HEK293 (cell line): ENCODE measurements around the gene C1D.

Experiments used
- CTCF ChIA-PET: fragments of 350-600 bp; formaldehyde crosslinking; extraction: SDS; loops from one replicate; lab custom pipeline; 2021; ENCODE audit warnings: antibody characterized with exemption; lab: Yijun Ruan, JAX
- POLR2A ChIA-PET: fragments of 300-600 bp; formaldehyde crosslinking; extraction: SDS; loops from one replicate; lab custom pipeline; 2020; ENCODE audit warnings: antibody characterized with exemption, inconsistent platforms; lab: Yijun Ruan, JAX
- H3K27ac ChIP-seq: fragments of 200-500 bp; sonication (Bioruptor generic); 2 replicates; pipeline ENCODE4 v1.5.1; 2014; ENCODE audit warnings: low read depth, low read length, control low read depth, inconsistent platforms; ENCODE audit errors: extremely low read depth
- H3K36me3 ChIP-seq, 2 experiments: fragments of 200-500 bp in 1 of 2; sonication (Bioruptor generic) in 1 of 2; 1 replicate in 1 of 2; 2 replicates in 1 of 2; pipeline ENCODE4 v1.5.1; 2014 to 2017; ENCODE audit warnings: inconsistent platforms in 2 of 2, low read length in 2 of 2; ENCODE audit not compliant: control insufficient read depth in 2 of 2, insufficient read depth in 1 of 2
- H3K4me1 ChIP-seq: fragments of 200-500 bp; sonication (Bioruptor generic); 2 replicates; pipeline ENCODE4 v1.5.1; 2014; ENCODE audit warnings: mild to moderate bottlenecking, low read length, inconsistent platforms; ENCODE audit not compliant: control insufficient read depth, insufficient read depth
- H3K4me3 ChIP-seq: 2 replicates; pipeline ENCODE4 v1.5.1; 2011; ENCODE audit warnings: low read depth, mild to moderate bottlenecking, control low read depth, low read length, moderate library complexity
- H3K9me3 ChIP-seq: fragments of 200-500 bp; sonication (Bioruptor generic); 2 replicates; pipeline ENCODE4 v1.5.1; 2014; ENCODE audit warnings: low read depth, low read length, inconsistent platforms; ENCODE audit not compliant: control insufficient read depth, insufficient read depth
- BCL11A ChIP-seq: fragments of 450-650 bp; formaldehyde crosslinking; IDR thresholded peaks from 2 replicates; pipeline ENCODE4 v1.5.1; 2016; ENCODE audit warnings: low read depth, missing biosample characterization, missing genetic modification characterization
- PRDM1 ChIP-seq: fragments of 450-650 bp; formaldehyde crosslinking; IDR thresholded peaks from 2 replicates; pipeline ENCODE4; 2016; ENCODE audit warnings: missing biosample characterization, missing genetic modification characterization
- PRDM4 ChIP-seq: fragments of 450-650 bp; formaldehyde crosslinking; IDR thresholded peaks from 2 replicates; pipeline ENCODE4 v1.5.1; 2017; ENCODE audit warnings: missing biosample characterization, missing genetic modification characterization
- RBAK ChIP-seq: fragments of 450-650 bp; formaldehyde crosslinking; IDR thresholded peaks from 2 replicates; pipeline ENCODE4 v1.5.1; 2016; ENCODE audit warnings: missing biosample characterization, missing genetic modification characterization
- ZBTB20 ChIP-seq: fragments of 450-650 bp; formaldehyde crosslinking; IDR thresholded peaks from 2 replicates; pipeline ENCODE4 v1.5.1; 2016; ENCODE audit warnings: missing biosample characterization, missing genetic modification characterization
- ZBTB44 ChIP-seq: fragments of 450-650 bp; IDR thresholded peaks from 2 replicates; pipeline ENCODE4 v1.5.1; 2018; ENCODE audit warnings: missing biosample characterization, mild to moderate bottlenecking, missing genetic modification characterization
- ZFP37 ChIP-seq: fragments of 450-650 bp; formaldehyde crosslinking; IDR thresholded peaks from 2 replicates; pipeline ENCODE4 v1.5.1; 2016; ENCODE audit warnings: missing biosample characterization, missing genetic modification characterization
- ZNF132 ChIP-seq: fragments of 450-650 bp; formaldehyde crosslinking; IDR thresholded peaks from 2 replicates; pipeline ENCODE4 v1.5.1; 2017; ENCODE audit warnings: missing biosample characterization, missing genetic modification characterization, borderline replicate concordance
- ZNF133 ChIP-seq: fragments of 450-650 bp; formaldehyde crosslinking; IDR thresholded peaks from 2 replicates; pipeline ENCODE4 v1.5.1; 2016; ENCODE audit warnings: missing biosample characterization, missing genetic modification characterization
- ZNF155 ChIP-seq: fragments of 450-650 bp; formaldehyde crosslinking; IDR thresholded peaks from 2 replicates; pipeline ENCODE4 v1.5.1; 2016; ENCODE audit warnings: missing biosample characterization, missing genetic modification characterization
- ZNF157 ChIP-seq: fragments of 450-650 bp; formaldehyde crosslinking; IDR thresholded peaks from 2 replicates; pipeline ENCODE4 v1.5.1; 2016; ENCODE audit warnings: missing biosample characterization, missing genetic modification characterization
- ZNF18 ChIP-seq: fragments of 450-650 bp; formaldehyde crosslinking; IDR thresholded peaks from 2 replicates; pipeline ENCODE4 v1.5.1; 2016; ENCODE audit warnings: missing biosample characterization, missing genetic modification characterization
- ZNF2 ChIP-seq: fragments of 450-650 bp; formaldehyde crosslinking; IDR thresholded peaks from 2 replicates; pipeline ENCODE4 v1.5.1; 2016; ENCODE audit warnings: missing biosample characterization, missing genetic modification characterization
- ZNF223 ChIP-seq: fragments of 450-650 bp; formaldehyde crosslinking; IDR thresholded peaks from 2 replicates; pipeline ENCODE4 v1.5.1; 2016; ENCODE audit warnings: missing biosample characterization, missing genetic modification characterization
- ZNF366 ChIP-seq: fragments of 450-650 bp; formaldehyde crosslinking; conservative IDR thresholded peaks from 2 replicates; pipeline ENCODE4 v1.5.1; 2016; ENCODE audit warnings: missing biosample characterization, missing genetic modification characterization
- ZNF398 ChIP-seq: fragments of 450-650 bp; formaldehyde crosslinking; IDR thresholded peaks from 2 replicates; pipeline ENCODE4 v1.5.1; 2017; ENCODE audit warnings: missing biosample characterization, missing genetic modification characterization
- ZNF548 ChIP-seq: fragments of 450-650 bp; formaldehyde crosslinking; IDR thresholded peaks from 2 replicates; pipeline ENCODE4 v1.5.1; 2016; ENCODE audit warnings: missing biosample characterization, missing genetic modification characterization
- ZNF560 ChIP-seq: fragments of 450-650 bp; formaldehyde crosslinking; IDR thresholded peaks from 2 replicates; pipeline ENCODE4 v1.5.1; 2017; ENCODE audit warnings: missing biosample characterization, missing genetic modification characterization, borderline replicate concordance
- ZNF792 ChIP-seq: fragments of 450-650 bp; formaldehyde crosslinking; IDR thresholded peaks from 2 replicates; pipeline ENCODE4 v1.5.1; 2016; ENCODE audit warnings: missing biosample characterization, missing genetic modification characterization

C1D gene

GRCh38 chr2:67997903-67998302 lies 64.9 kb downstream of the C1D start:
- ChIA-PET POLR2A (no interaction called here), CTCF (no interaction called here)
- no peak overlapping the region for H3K27ac ChIP-seq

GRCh38 chr2:67997528-67997900 lies 65.3 kb downstream of the C1D start:
- ChIA-PET POLR2A (no interaction called here), CTCF (interaction anchor here (0.7 kb wide), 2 partner anchors 12 to 34 kb away, joined by 3 read pairs; no protein-coding TSS in a partner anchor)
- TF ChIP-seq ZBTB20 (tag by site-specific recombination) (no peak), ZNF366 (tag by site-specific recombination) (no peak), ZNF792 (tag by site-specific recombination) (no peak), ZNF560 (tag by site-specific recombination) (no peak)
- no peaks in the 10 kb centered on the region for H3K4me1 ChIP-seq
- no peak overlapping the region for H3K4me3 ChIP-seq
- H3K36me3 ChIP-seq = no peaks in the 10 kb centered on the region
- no peaks in the 10 kb centered on the region for H3K9me3 ChIP-seq
- H3K27ac ChIP-seq = no peak overlapping the region

More at GRCh38 chr2:67997903-67998302, 64.9 kb downstream of the C1D start:
- H3K9me3 ChIP-seq = no peaks in the 10 kb centered on the region
- no peak for TF ChIP-seq ZNF223 (tag by site-specific recombination)
- H3K36me3 ChIP-seq = no peaks in the 10 kb centered on the region
- H3K4me3 ChIP-seq = no peak overlapping the region
- no peaks in the 10 kb centered on the region for H3K4me1 ChIP-seq

- no peak overlapping the region for H3K4me3 ChIP-seq
- ChIA-PET CTCF (interaction anchor here (0.7 kb wide), 2 partner anchors 12 to 33 kb away, joined by 3 read pairs; no protein-coding TSS in a partner anchor), POLR2A (no interaction called here)
- H3K36me3 ChIP-seq = no peaks in the 10 kb centered on the region
- TF ChIP-seq ZFP37 (tag by site-specific recombination) (no peak), RBAK (tag by site-specific recombination) (no peak), ZNF398 (tag by site-specific recombination) (no peak), ZNF132 (no peak), PRDM1 (tag by site-specific recombination) (no peak), ZNF155 (tag by site-specific recombination) (no peak), ZBTB20 (tag by site-specific recombination) (no peak), PRDM4 (tag by site-specific recombination) (no peak), ZNF548 (no peak), ZNF18 (tag by site-specific recombination) (no peak), ZNF157 (no peak), BCL11A (tag by site-specific recombination) (no peak), ZNF2 (tag by site-specific recombination) (no peak), ZBTB44 (tag by site-specific recombination) (no peak), ZNF133 (tag by site-specific recombination) (no peak)
- no peaks in the 10 kb centered on the region for H3K9me3 ChIP-seq
- no peak overlapping the region for H3K27ac ChIP-seq
- H3K4me1 ChIP-seq = no peaks in the 10 kb centered on the region
Observed at GRCh38 chr2:67996772-67997527, 65.9 kb downstream of the C1D start.
